GM12801 (cell line): ENCODE measurements around the gene PIK3R1.

Experiments
- TF ChIP-seq, protein P1 (sequence below): IDR thresholded peaks from one replicate; pipeline ENCODE4 v1.5.1; 2011; ENCODE audit warnings: control low read depth; ENCODE audit not compliant: insufficient read length; ENCODE audit errors: extremely low read depth

The PIK3R1 gene

DNA sequence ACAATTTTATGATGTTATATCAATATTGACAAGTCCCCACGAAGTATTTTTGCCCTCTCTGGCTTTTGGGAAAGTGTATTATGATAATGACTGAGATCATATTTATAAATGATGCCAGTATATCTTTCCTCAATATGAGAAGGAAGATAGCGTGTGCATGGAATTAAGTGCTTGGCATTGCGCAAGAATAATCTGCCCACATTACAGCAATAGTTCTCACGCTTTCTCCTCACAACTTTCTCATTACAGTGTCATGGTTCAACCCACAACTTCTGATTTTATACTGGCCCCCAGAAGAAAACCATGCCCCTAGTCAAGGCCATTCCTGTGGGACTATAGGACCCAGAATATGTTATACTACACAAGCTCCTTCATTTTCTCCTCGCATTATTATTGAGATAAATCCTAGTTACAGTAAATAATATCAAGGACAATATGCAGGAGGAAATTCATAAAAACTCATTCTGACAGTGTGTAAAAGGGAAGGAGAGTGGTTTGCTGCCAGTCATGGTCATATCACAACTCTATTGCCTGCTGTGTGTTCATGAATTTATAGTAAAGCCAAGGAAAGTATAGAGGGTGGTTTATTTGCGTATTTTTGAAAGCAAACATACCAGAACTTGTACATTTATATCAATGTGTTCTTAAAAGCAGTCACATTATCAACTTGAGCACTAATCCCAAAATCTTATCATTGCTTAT is 114.1 kb downstream of the PIK3R1 start:
- TF ChIP-seq, protein P1, sequence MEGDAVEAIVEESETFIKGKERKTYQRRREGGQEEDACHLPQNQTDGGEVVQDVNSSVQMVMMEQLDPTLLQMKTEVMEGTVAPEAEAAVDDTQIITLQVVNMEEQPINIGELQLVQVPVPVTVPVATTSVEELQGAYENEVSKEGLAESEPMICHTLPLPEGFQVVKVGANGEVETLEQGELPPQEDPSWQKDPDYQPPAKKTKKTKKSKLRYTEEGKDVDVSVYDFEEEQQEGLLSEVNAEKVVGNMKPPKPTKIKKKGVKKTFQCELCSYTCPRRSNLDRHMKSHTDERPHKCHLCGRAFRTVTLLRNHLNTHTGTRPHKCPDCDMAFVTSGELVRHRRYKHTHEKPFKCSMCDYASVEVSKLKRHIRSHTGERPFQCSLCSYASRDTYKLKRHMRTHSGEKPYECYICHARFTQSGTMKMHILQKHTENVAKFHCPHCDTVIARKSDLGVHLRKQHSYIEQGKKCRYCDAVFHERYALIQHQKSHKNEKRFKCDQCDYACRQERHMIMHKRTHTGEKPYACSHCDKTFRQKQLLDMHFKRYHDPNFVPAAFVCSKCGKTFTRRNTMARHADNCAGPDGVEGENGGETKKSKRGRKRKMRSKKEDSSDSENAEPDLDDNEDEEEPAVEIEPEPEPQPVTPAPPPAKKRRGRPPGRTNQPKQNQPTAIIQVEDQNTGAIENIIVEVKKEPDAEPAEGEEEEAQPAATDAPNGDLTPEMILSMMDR, result no peak

DNA sequence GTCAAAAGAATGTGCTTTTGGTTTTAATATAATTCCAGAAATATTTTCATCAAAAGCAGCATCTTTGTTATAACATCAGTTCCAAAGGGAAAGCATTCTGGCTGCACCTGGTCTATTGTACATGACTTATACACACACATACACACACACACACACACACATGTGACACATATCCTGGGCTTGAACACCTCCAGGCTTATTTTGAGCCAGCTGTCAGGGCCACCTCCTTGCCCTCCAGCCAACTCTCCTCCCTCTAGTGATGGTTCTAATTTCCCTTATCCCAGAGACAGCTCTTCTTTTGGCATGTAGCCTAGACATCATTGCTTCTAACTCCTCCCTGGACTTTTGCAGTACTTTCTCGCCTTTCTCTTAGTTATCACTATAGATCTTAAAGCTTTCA is 115.0 kb downstream of the PIK3R1 start:
- TF ChIP-seq, protein P1, result no peak

DNA sequence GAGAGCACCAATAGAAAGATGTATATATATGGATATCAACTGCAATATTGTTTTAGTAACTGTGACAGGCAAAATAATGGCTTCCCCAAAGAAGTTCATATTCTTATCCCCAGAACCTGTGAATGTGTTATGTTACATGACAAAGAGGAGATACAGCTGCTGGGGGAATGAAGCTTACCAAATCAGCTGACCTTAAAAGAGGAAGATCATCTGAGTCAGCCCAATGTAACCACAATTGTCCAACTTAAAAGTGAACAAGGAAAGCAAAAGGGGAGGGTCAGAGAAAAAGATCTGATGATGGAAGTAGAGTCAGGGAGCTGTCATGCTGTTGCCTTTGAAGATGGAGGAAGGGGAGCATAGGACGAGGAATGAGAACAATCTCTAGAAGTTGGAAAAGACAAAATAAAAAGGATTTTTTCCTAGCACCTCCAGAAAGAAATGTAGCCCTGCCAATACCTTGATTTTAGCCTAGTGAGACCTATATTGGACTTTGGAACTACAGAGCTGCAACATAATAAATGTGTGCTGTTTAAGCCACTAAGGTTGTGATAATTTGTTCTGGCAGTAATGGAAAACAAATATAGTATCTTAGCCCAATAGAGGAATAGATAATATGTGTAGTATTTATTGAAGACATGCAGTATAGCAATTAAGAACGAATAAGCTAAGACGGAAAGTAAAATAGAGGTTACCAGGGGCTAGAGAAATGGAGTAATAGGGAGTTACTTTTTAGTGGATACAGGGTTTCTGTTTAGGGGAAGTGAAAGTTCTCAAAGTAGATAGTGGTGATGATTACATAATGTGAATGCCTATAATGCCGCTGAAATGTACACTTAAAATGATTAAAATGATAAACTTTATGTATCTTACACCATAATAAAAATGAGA is 115.9 kb downstream of the PIK3R1 start:
- TF ChIP-seq, protein P1, result no peak

DNA sequence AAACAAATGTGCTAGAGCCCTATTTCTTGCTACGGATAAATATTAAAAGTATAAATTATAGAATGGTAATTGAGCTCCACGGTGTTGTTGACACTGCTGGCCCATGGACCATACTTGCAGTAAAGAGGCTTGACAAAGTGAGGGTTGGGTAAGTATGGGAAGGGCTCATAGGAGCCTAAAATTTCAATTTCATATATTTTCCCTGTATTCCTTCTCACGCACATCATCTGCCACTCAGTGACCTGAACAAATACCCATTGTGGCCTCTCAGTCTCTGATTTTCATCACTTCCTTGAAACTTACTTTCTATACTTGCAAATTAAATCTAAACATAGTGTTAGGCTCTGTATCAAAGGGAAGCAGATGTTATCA is 116.5 kb downstream of the PIK3R1 start:
- TF ChIP-seq, protein P1, result no peak

DNA sequence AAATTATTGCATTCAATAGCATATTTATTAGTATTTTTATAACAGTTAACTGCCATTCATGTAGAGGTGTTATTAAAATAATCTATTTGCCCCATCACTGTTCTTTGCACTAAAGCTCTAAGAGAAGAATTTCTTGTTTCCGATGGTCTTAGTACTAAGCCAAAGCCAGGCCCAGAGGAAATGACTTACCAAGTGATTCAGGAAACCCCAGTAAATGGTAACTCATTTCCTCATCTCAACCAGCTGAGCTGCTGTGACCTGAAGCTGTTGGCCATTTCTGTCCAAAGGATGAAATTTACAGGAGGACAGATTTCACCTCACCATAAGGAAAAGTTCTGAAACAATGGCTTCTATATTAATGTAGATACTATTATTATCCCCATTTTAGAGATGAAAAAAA is 117.0 kb downstream of the PIK3R1 start:
- TF ChIP-seq, protein P1, result no peak

DNA sequence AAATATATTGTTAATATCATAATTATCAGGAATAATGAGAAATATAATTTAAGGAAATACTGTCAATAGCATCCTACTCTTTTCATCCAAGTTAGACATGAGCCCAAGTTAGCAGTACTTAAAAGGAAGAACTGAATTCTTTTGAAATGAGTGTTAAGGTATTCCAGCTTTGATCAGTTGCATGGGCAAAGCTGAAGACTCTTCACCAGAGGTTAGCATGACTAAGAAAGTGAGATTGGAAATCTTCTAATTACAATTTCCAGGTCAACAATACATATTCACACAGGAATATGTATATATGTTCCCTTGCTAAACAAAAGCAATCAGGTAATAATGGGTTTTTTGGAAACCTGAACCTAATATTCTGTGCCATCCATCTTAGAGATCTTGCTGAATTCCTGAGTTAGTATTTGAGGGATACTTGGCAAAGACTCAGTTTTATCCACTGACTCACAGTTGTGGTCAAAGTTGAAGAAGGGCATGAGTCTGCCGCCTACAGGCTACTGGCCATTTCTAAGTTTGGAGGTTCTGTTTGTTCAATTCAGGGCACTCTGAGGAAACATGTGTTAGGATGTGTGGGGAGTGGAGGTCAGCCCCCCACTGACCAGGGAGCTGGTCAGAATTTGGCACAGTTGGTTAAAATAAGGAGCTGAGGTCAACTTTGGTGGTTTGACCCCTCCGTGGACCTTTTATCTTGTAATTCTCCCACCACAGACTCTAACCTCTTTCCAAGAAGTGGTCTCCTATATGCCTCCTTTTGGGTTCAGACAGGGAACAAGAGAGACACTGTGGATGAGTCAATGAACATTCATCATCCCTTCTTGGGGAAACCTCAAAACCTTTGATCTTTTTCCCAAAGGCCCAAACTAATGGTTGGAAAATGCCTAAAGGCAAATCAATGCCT is 118.3 kb downstream of the PIK3R1 start:
- TF ChIP-seq, protein P1, result no peak

DNA sequence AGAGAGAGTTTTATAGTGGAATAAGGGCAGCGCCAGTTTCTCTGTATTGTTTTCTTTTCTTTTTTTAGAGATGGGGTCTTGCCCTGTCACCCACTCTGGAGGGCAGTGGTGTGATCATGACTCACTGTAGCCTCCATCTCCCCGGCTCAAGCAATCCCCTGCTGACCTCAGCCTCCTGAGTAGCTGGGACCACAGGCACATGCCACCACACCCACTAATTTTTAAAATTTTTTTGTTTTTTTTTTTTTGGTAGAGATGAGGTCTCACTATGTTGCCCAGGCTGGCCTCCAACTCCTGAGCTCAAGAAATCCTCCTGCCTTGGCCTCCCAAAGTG is 119.0 kb downstream of the PIK3R1 start:
- TF ChIP-seq, protein P1, result no peak
